PC-3 (cell line): ENCODE results near the gene MYB.
"Not testable (repeated sequence)": the region's sequence is repeated elsewhere in the genome, so short reads cannot be mapped to it uniquely, and the experiment has no call there.

Source experiments
- CTCF ChIP-seq: fragments of 300-600 bp; sonication (generic); conservative IDR thresholded peaks from 2 replicates; pipeline ENCODE4 v1.5.1; 2017; ENCODE audit warnings: antibody characterized with exemption, low read depth, mild to moderate bottlenecking, low read length
- EZH2 ChIP-seq: fragments of 300-600 bp; sonication (generic); IDR thresholded peaks from one replicate; pipeline ENCODE4 v1.6.1; 2017; ENCODE audit warnings: antibody characterized with exemption, mild to moderate bottlenecking, low read length; ENCODE audit not compliant: unreplicated experiment
- EZH2phosphoT487 ChIP-seq: fragments of 300-600 bp; sonication (generic); IDR thresholded peaks from 2 replicates; pipeline ENCODE4 v1.6.1; 2018; ENCODE audit warnings: mild to moderate bottlenecking, antibody characterized with exemption, low read length, borderline replicate concordance

GRCh38 chr6:135164387-135164786, 16.7 kb upstream of the MYB start:
- not testable (repeated sequence) for TF ChIP-seq CTCF, EZH2, EZH2phosphoT487
